Activated CD4-positive, alpha-beta T cell treated with anti-CD3 and anti-CD28 coated beads, Interleukin-2, amount 50 U/mL, for 24 hours (primary cell): ENCODE data around the gene SYCE1L.
"Not testable (repeated sequence)": the region's sequence is repeated elsewhere in the genome, so short reads cannot be mapped to it uniquely, and the experiment has no call there.

ENCODE experiments used
- DNase-seq, 2 donors: peaks; one replicate each; pipeline ENCODE4 v3.0.0-alpha.2; 2020; ENCODE audit warnings: low read depth in 1 of 2, low spot score in 1 of 2

Gene SYCE1L

DNA sequence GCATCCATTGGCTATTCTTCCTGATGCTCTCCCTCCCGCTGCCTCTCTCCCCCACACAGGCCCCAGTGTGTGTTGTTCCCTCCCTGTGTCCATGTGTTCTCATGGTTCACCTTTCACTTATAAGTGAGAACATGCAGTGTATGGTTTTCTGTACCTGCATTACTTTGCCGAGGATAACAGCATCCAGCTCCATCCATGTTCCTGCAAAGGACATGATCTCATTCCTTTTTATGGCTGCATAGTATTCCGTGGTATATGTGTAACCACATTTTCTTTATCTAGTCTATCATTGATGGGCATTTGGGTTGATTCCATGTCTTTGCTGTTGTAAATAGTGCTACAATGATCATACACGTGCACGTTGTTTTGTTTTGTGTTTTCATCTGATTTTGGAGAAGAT, 43.3 kb downstream of the SYCE1L start:
- DNase-seq: not testable (repeated sequence)

DNA sequence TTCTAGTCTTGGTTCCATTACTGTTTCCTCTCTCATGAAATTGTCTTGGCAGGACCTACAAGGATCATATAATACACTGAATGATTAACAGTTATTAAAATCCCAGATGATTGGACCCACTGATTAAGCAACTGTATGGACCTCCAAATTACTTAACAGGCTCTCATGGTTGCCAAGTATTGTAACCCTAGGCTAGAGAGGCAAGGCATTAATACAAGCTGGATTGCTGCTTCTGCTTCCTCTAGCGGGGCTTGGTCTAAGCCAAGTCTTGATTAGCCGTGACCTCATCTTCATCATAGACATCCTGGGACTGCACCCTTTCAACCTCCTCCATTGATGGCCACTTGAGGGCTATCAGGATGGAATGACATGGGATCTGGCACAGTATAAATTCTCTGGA, 46.9 kb downstream of the SYCE1L start:
- DNase-seq: no peak

DNA sequence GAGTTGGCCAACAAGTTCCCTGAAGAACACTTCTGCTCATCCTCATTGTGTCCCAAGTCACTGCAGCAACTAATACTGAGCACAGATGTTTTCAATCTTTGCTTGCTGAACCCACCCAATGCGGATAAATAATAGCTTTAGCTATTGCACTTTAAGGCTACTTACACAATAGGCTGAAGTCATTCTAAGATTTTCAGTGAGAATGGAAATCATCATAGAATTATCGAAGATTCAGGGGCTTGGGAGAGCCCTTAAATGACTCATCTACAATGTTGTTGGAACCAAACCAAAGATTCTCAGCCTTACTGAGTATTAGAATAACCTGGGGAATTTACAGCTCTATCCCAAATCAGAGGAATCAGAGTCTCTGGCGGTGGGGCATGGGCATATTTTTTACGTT, 51.2 kb downstream of the SYCE1L start:
- DNase-seq: no peak
